ENCODE results near the gene TMEM30A.

The TMEM30A gene

DNA sequence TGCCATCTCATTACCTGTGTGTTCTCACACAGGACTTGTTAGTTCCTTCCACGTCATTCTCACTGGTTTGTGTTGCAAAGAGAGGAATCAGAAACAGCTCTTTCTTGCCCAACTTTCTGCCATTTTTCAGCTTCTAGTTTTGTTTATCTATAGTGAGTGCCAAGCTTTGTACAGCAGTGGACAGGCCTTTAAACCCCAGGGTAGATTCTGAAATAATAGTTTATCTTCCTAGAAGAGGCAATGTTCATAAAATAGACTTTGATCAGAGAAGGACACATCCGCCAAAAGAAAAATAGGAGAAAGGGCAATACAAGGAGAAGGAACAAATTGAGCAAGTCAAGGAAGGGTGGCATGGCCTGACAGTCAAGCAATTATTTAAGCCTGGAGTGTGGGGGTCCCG, 17.7 kb upstream of the TMEM30A start:
- peaks cover 6% of the 10 kb centered on the region for H3K4me1 Mint-ChIP-seq (ENCODE audit: low read depth)
- H3K4me3 Mint-ChIP-seq = no peak overlapping the region
- no peak for DNase-seq (ENCODE audit: low spot score)
- H3K27ac Mint-ChIP-seq = no peak overlapping the region
- H3K36me3 Mint-ChIP-seq (ENCODE audit: low read depth) = no peaks in the 10 kb centered on the region
- no peaks in the 10 kb centered on the region for H3K9me3 Mint-ChIP-seq
- H3K27me3 Mint-ChIP-seq (ENCODE audit: low read depth) = peaks cover 9% of the 10 kb centered on the region

- Mint-ChIP-seq H3K27ac (no peak overlapping the region), H3K9me3 (no peaks in the 10 kb centered on the region), H3K4me3 (no peak overlapping the region)
These were observed 16.9 kb upstream of the TMEM30A start for GRCh38 chr6:75301537-75301936.

GRCh38 chr6:75301088-75301487, 16.5 kb upstream of the TMEM30A start:
- no peak for DNase-seq (ENCODE audit: low spot score)
- H3K4me3 Mint-ChIP-seq = no peak overlapping the region
- H3K27me3 Mint-ChIP-seq (ENCODE audit: low read depth) = peaks cover 9% of the 10 kb centered on the region

More at GRCh38 chr6:75301537-75301936, 16.9 kb upstream of the TMEM30A start:
- Mint-ChIP-seq H3K36me3 (ENCODE audit: low read depth) (no peaks in the 10 kb centered on the region), H3K27me3 (ENCODE audit: low read depth) (peaks cover 9% of the 10 kb centered on the region), H3K4me1 (ENCODE audit: low read depth) (peaks cover 6% of the 10 kb centered on the region)
- no peak for DNase-seq (ENCODE audit: low spot score)

DNA sequence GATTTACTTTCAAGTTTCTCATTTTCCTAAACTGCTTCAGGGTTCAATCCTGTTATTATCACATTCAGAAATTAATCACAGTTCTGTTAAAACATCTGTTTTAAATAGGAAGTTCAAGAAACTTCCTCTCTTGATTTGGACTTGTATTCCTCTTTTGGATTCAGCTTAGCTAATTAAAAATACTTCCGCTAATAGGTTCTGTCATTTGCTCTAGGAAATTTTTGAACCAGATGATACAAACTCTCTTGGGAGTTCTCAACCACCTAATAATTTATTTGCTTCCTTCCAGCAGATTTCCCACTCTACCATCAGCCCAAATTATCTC, 15.9 kb upstream of the TMEM30A start:
- Mint-ChIP-seq H3K27ac (no peak overlapping the region), H3K36me3 (ENCODE audit: low read depth) (no peaks in the 10 kb centered on the region), H3K4me1 (ENCODE audit: low read depth) (peaks cover 1% of the 10 kb centered on the region), H3K4me3 (no peak overlapping the region), H3K27me3 (ENCODE audit: low read depth) (peaks cover 9% of the 10 kb centered on the region), H3K9me3 (no peaks in the 10 kb centered on the region)
- DNase-seq (ENCODE audit: low spot score) = no peak

More at GRCh38 chr6:75301088-75301487, 16.5 kb upstream of the TMEM30A start:
- Mint-ChIP-seq H3K27ac (no peak overlapping the region), H3K9me3 (no peaks in the 10 kb centered on the region), H3K36me3 (ENCODE audit: low read depth) (no peaks in the 10 kb centered on the region), H3K4me1 (ENCODE audit: low read depth) (peaks cover 5% of the 10 kb centered on the region)

- Mint-ChIP-seq H3K9me3 (no peaks in the 10 kb centered on the region), H3K36me3 (ENCODE audit: low read depth) (no peaks in the 10 kb centered on the region), H3K27me3 (ENCODE audit: low read depth) (peaks cover 6% of the 10 kb centered on the region), H3K4me1 (ENCODE audit: low read depth) (no peaks in the 10 kb centered on the region), H3K4me3 (no peak overlapping the region), H3K27ac (no peak overlapping the region)
- no peak for DNase-seq (ENCODE audit: low spot score)
These were observed 15.4 kb upstream of the TMEM30A start for GRCh38 chr6:75299801-75300530.

- DNase-seq (ENCODE audit: low spot score) = no peak
These were observed 12.5 kb upstream of the TMEM30A start for GRCh38 chr6:75296811-75297779.

GRCh38 chr6:75292555-75292954, 8.0 kb upstream of the TMEM30A start:
- Mint-ChIP-seq H3K9me3 (no peaks in the 10 kb centered on the region), H3K27me3 (ENCODE audit: low read depth) (no peaks in the 10 kb centered on the region), H3K36me3 (ENCODE audit: low read depth) (peaks cover 6% of the 10 kb centered on the region), H3K4me3 (no peak overlapping the region), H3K4me1 (ENCODE audit: low read depth) (peaks cover 9% of the 10 kb centered on the region), H3K27ac (no peak overlapping the region)
- DNase-seq (ENCODE audit: low spot score) = no peak

More at GRCh38 chr6:75296811-75297779, 12.5 kb upstream of the TMEM30A start:
- no peak overlapping the region for H3K4me3 Mint-ChIP-seq
- no peaks in the 10 kb centered on the region for H3K27me3 Mint-ChIP-seq (ENCODE audit: low read depth)
- H3K4me1 Mint-ChIP-seq (ENCODE audit: low read depth) = peaks cover 2% of the 10 kb centered on the region
- H3K9me3 Mint-ChIP-seq = no peaks in the 10 kb centered on the region
- no peak overlapping the region for H3K27ac Mint-ChIP-seq
- no peaks in the 10 kb centered on the region for H3K36me3 Mint-ChIP-seq (ENCODE audit: low read depth)

- H3K4me1 Mint-ChIP-seq (ENCODE audit: low read depth) = peaks cover 17% of the 10 kb centered on the region
- no peak overlapping the region for H3K4me3 Mint-ChIP-seq
- H3K9me3 Mint-ChIP-seq = no peaks in the 10 kb centered on the region
- peaks cover 6% of the 10 kb centered on the region for H3K36me3 Mint-ChIP-seq (ENCODE audit: low read depth)
- H3K27me3 Mint-ChIP-seq (ENCODE audit: low read depth) = no peaks in the 10 kb centered on the region
- no peak overlapping the region for H3K27ac Mint-ChIP-seq
- no peak for DNase-seq (ENCODE audit: low spot score)
These were observed 7.2 kb upstream of the TMEM30A start for GRCh38 chr6:75291744-75292143.

- Mint-ChIP-seq H3K9me3 (no peaks in the 10 kb centered on the region), H3K4me3 (no peak overlapping the region)
These were observed 6.7 kb upstream of the TMEM30A start for GRCh38 chr6:75291331-75291730.

DNA sequence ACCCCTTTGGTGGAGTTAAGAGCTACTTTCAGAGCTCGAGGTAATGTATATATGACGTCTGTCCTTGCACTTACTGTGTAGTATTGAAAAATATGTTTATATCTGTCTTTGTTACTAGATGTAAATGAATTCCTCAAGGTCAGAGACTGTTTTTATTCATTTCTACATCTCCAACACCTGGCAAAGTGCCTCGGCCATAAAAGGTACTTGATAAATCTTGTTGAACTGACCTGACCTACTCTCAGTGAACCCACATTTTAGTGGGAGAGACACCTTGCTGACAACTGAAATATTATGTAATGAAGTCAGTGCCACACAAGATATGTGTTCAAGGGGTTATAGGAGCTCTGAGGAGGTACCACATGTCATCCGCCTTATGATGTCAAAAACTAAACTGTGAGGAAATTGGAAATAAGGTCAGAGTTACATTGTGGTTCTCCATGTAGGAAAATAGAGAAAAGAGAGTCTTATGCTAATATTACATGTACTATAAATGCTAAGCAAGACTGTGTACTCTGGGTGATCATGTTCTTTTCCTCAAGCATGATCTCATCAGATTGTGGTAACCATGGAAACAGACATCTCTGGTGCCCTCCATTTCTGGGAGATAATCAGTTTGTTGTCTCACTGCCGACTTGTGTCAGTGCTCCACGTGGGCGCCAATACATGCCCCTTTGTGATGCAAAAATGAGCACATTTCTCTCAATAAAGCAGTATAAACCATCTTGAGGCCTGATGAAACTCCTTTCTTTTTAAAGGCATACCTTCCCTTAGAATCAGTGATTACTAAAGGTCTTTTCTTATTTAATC, 5.7 kb upstream of the TMEM30A start:
- H3K4me1 Mint-ChIP-seq (ENCODE audit: low read depth) = peaks cover 23% of the 10 kb centered on the region
- H3K27me3 Mint-ChIP-seq (ENCODE audit: low read depth) = no peaks in the 10 kb centered on the region
- peaks cover 6% of the 10 kb centered on the region for H3K36me3 Mint-ChIP-seq (ENCODE audit: low read depth)
- H3K9me3 Mint-ChIP-seq = no peaks in the 10 kb centered on the region
- H3K4me3 Mint-ChIP-seq = no peak overlapping the region
- H3K27ac Mint-ChIP-seq = no peak overlapping the region
- no peak for DNase-seq (ENCODE audit: low spot score)

More at GRCh38 chr6:75291331-75291730, 6.7 kb upstream of the TMEM30A start:
- Mint-ChIP-seq H3K27me3 (ENCODE audit: low read depth) (no peaks in the 10 kb centered on the region), H3K4me1 (ENCODE audit: low read depth) (peaks cover 21% of the 10 kb centered on the region), H3K27ac (no peak overlapping the region), H3K36me3 (ENCODE audit: low read depth) (peaks cover 6% of the 10 kb centered on the region)
- no peak for DNase-seq (ENCODE audit: low spot score)

DNA sequence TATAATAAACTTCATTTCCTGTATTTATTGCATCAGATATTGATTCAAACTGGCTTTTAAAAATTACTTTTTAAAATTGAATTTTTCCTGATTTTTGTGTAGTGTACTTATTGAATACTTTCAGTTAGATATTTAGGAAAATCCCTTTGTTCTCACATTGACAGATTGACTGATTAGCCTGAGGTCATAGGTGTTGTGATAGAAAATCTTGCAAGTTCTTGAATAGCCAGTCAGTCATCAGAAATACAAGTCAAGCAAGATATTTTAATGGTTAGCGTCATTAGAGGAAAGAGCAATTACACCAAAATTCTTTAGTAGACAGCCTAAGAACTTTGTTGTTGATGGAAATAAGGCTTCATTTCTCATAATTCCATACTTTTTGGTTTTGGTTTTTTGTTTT, 3.4 kb upstream of the TMEM30A start:
- no peak for DNase-seq (ENCODE audit: low spot score)
- Mint-ChIP-seq H3K27ac (no peak overlapping the region), H3K4me1 (ENCODE audit: low read depth) (peaks cover 23% of the 10 kb centered on the region), H3K9me3 (no peaks in the 10 kb centered on the region), H3K27me3 (ENCODE audit: low read depth) (no peaks in the 10 kb centered on the region), H3K36me3 (ENCODE audit: low read depth) (peaks cover 6% of the 10 kb centered on the region), H3K4me3 (no peak overlapping the region)

DNA sequence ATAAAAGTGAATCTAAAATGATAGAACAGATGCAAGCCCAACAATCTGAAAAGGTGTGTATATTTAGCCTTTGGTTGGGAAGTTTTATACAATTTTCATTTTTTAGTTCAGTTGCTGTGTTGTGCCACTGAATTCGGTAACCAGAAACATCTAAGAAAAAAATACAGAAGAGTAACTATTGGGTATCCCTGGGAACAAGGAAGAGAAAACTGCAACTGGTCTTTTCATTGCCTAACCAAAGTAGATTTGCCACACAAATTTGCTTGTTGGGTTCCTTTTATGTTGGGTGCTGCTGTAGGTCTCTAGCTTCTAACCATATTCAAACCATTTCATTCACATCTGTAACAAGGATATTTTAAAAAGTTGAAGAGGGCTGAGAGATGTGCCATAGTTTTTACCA, 2.8 kb upstream of the TMEM30A start:
- Mint-ChIP-seq H3K27me3 (ENCODE audit: low read depth) (no peaks in the 10 kb centered on the region), H3K36me3 (ENCODE audit: low read depth) (peaks cover 8% of the 10 kb centered on the region), H3K9me3 (no peaks in the 10 kb centered on the region), H3K27ac (no peak overlapping the region), H3K4me1 (ENCODE audit: low read depth) (peaks cover 24% of the 10 kb centered on the region), H3K4me3 (no peak overlapping the region)
- DNase-seq (ENCODE audit: low spot score) = no peak

- no peak for DNase-seq (ENCODE audit: low spot score)
- H3K9me3 Mint-ChIP-seq = no peaks in the 10 kb centered on the region
- H3K36me3 Mint-ChIP-seq (ENCODE audit: low read depth) = peaks cover 9% of the 10 kb centered on the region
- peaks cover 27% of the 10 kb centered on the region for H3K4me1 Mint-ChIP-seq (ENCODE audit: low read depth)
- H3K4me3 Mint-ChIP-seq = no peak overlapping the region
- no peak overlapping the region for H3K27ac Mint-ChIP-seq
- H3K27me3 Mint-ChIP-seq (ENCODE audit: low read depth) = no peaks in the 10 kb centered on the region
These were observed 2.4 kb upstream of the TMEM30A start for GRCh38 chr6:75286955-75287354.

DNA sequence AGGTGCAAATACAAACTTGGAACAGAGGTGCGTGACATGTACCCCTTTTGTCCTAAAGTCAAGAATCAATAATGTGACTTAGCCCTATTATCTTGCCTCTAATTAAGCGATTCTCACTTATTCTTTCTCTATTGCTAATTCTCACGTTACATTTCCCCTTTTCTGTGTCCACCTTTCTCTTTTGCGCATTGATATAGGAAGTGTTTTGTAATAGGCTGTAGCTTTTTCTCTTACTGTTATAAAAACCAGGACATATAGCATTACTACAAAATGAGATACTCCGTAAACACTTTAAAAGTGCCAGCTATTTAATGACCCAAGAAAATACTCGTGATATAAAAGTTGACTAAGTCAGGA, 669 bp upstream of the TMEM30A start:
- no peak overlapping the region for H3K4me3 Mint-ChIP-seq
- H3K9me3 Mint-ChIP-seq = no peaks in the 10 kb centered on the region
- peaks cover 31% of the 10 kb centered on the region for H3K4me1 Mint-ChIP-seq (ENCODE audit: low read depth)

More for the DNA sequence above, 669 bp upstream of the TMEM30A start:
- DNase-seq (ENCODE audit: low spot score) = no peak
- Mint-ChIP-seq H3K27me3 (ENCODE audit: low read depth) (no peaks in the 10 kb centered on the region), H3K36me3 (ENCODE audit: low read depth) (peaks cover 6% of the 10 kb centered on the region), H3K27ac (no peak overlapping the region)

Measured in T-helper 2 cell treated with Interferon-gamma antibody and Interleukin-4, amounts not matched to agents 5 μg/mL and 100 μg/mL, for 36 hours (primary cell).